ELR (cell line): Measurements from ENCODE around the gene CENPF.
"Not testable (repeated sequence)": the region's sequence is repeated elsewhere in the genome, so short reads cannot be mapped to it uniquely, and the experiment has no call there.

Experiments used
- DNase-seq: peaks from one replicate; pipeline ENCODE4 v3.0.0-alpha.2; 2015; ENCODE audit warnings: low read depth

The CENPF gene, protein sequence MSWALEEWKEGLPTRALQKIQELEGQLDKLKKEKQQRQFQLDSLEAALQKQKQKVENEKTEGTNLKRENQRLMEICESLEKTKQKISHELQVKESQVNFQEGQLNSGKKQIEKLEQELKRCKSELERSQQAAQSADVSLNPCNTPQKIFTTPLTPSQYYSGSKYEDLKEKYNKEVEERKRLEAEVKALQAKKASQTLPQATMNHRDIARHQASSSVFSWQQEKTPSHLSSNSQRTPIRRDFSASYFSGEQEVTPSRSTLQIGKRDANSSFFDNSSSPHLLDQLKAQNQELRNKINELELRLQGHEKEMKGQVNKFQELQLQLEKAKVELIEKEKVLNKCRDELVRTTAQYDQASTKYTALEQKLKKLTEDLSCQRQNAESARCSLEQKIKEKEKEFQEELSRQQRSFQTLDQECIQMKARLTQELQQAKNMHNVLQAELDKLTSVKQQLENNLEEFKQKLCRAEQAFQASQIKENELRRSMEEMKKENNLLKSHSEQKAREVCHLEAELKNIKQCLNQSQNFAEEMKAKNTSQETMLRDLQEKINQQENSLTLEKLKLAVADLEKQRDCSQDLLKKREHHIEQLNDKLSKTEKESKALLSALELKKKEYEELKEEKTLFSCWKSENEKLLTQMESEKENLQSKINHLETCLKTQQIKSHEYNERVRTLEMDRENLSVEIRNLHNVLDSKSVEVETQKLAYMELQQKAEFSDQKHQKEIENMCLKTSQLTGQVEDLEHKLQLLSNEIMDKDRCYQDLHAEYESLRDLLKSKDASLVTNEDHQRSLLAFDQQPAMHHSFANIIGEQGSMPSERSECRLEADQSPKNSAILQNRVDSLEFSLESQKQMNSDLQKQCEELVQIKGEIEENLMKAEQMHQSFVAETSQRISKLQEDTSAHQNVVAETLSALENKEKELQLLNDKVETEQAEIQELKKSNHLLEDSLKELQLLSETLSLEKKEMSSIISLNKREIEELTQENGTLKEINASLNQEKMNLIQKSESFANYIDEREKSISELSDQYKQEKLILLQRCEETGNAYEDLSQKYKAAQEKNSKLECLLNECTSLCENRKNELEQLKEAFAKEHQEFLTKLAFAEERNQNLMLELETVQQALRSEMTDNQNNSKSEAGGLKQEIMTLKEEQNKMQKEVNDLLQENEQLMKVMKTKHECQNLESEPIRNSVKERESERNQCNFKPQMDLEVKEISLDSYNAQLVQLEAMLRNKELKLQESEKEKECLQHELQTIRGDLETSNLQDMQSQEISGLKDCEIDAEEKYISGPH (N-terminal part only)

DNA sequence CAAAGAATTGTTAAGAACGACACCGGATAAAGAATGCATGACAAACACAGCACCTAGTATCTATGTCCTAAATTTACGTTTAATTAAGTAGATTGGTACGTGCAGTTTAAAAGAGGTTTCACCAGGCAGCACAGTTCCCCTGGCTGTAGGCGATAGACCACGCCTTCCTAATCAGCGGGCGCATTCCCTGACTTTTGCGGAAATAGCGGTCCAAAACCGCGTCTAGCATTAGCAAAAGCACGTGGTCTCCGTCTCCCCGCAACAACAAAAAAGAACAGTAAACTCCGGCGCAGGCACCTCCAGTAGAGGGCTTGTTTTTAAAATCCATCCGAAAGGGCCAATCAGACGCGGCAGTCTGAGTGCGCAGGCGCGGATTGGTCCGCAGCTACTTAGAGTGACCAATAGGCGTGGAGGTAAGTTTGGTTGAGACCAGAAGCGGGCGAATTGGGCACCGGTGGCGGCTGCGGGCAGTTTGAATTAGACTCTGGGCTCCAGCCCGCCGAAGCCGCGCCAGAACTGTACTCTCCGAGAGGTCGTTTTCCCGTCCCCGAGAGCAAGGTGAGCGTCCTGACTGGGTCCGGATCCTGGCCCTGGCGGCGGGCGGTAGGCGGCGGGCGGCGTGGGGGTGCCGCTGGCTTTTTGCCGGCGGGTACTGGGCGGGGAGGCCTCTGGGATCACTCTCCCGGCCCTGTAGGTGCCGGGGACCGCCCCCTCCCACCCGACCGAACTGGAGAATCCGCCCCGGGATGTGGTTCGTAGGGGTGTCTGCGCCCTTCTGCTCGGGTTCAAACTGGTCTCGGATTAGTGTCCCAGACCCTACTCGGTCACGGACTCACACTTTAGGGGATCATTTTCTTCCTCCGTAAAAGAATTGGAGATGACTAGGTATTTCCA is at the start of gene CENPF:
Gene CENPF, plus strand, starts transcription at position 432 of the 894 bp plus-strand sequence. CDS start 10,560 bp downstream, outside the sequence.
- peak; percentile 99 for DNase-seq

DNA sequence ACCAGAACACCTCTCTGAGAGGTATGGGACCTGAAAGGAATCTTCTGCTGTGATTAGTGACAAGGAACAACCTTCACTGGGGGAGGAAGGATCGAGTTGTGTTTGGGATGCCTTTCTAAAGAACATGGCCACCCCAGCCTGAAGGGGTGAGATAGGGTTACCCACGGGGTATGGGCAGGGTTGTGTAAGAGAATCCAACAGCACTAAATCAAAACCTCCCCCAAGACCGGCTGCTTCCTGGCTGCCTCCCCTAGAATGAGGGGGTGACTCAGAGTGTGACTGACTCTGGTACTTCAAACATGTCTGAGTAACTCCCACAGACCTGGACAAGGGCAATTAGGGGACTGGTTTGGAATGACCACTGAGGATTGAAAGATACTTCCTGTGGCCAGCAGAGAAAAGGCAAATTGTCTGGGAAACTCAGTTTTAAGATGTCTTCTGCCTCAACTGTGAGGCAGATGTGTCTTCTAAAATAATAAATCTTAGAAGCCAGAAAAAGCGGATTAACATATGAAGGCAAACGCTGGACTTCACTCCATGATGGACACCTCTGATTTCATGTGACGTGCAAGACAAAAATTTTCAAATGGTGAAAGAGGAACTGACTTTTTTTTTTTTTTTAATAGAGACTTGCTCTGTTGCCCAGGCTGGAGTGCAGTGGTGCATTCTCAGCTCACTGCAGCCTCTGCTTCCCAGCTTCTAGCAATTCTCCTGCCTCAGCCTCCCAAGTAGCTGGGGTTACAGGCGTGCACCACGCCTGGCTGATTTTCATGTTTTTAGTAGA is 44.9 kb upstream of the CENPF start:
- DNase-seq = peak; percentile 96

DNA sequence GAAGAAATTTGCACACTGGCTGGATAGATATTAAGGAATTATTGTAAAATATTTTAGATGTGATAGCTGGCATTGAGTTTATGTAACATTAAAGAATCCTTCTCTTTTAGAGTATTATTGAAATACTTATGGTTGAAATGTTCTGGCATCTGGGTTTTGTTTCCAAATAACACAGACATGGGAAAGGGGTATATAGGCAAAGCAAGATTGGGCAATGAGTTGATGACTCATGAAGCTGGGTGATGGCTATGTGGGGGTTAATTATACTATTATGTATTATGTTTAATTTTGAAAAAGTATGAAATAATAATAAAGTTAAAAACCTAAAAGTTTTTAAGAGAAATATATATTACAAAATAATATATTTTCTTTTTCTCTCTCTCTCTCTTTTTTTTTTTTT is 39.1 kb upstream of the CENPF start:
- DNase-seq = peak; percentile 51

DNA sequence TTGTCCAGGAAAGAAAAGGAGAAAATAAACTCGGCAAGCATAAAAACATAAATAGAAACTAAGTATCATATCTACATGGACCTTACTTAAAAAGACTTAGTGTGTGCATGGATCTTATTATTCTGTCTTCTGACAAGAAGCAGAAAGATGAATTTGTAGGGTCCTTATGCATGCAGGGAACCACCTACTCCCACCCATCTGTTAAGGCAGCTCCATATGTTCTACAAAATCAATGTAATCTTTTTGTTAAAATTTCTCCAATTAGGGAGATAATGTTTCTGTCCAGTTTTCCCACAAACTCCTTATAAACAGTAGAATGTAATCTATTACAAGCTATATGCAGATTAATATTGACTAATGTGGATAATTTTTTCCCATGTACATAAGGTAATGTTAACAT is 37.7 kb upstream of the CENPF start:
- no peak for DNase-seq

DNA sequence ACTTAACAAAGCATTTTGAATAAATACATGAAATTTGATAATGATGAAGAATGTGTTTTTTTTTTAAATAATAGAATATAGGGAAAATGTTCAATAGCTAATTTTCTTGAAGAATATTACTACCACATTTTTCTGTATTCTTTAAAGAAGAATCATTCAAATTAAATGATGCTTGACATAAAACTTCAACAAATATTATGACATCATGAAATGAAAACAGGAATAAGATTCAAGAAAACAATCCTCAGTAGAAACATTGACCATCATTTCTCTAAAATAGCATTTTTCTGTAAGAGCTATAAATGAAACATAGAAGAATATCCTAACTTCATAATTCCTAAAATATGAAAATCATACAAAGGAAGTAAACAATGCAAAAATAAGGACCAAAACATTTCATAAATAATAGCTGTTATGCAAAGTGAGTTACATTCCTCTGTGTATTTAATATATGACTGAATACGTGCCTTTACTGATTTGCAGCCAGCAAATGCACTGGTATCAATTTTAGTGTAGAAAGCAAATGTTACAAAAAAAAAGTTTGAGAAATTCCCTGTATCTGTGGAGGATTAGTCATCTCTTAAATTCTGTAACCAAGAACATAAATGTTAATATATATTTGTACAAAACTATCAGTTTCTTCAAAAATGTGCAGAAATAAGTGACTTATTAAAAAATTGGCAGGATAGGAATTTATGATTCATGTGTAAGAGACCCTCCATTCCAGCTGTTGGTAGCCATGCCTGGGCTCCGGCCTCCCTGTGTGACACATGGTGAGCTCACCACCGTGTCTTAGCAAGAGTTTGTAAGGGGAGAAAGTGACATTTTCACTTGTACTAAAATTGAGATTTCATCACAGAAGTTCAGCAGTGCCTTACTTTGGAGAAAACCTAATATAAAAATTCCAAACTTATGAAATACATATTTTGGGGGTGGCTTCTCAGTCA is 36.6 kb upstream of the CENPF start:
- peak; percentile 97 for DNase-seq

DNA sequence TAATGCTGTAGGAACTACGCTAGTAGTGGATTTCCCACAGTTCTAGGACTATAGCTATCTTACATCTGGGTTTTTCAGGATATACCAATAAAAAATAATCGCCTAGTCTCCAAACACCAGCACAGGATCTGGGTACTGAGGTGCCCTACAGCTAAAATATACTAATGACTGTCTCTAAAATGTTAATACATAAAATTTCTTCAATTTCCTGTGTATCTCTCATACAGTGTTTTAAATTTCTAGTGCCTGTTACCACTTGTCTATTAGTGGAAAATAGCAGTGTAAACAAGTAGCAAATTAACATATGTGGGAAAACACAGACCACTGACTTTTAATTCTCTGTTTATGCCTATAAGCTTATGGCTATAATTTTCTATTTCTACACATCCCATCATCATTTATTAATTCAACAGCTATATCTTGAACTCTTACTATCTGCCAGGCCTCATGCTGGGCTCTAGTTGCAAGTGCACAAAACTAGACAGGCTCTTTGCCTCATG is 35.5 kb upstream of the CENPF start:
- no peak for DNase-seq

DNA sequence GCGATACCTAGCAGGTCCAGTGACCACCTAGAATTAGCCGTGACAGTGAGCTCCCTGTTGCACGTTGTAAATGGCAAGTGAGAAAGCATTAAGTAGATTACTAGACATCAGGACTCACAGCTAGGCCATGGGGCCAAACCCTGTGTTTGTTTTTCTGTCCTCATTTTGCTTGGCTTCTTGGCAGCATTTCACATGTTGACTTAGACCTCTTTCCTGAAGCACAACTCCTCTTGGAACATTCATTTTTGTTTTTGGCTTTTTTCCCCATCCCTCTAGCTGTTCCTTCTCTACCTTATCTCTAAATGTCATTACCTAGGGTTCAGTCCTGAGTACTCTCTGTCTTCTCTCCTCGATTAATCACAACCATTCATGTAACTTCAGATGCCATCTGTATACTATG is 34.7 kb upstream of the CENPF start:
- DNase-seq = no peak

DNA sequence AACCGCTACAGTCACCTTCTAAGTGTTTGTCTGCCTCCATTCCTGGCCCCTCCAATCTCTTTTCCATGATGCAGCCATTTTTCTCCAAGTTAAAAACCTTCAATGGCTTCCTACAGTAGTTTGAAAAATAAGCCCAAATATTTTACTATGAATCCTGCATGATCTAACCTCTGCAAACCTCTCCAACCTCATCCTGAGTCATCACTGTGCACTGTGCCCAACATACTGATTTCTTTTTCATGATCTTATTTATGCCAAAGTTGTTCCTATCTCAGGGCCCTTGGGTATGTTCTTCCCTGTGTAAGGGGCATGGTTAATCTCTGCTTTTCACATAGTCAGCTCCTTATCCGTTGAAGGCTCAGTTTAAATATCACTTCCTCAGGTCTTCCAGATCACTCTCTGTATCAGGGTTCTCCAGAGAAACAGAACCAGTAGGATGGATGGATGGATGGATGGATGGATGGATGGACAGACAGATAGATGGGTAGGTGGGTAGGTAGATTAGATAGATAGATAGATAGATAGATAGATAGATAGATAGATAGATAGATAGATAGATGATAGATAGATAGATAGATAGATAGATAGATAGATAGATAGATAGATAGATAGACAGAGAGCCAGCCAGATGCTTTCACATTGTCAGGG is 33.5 kb upstream of the CENPF start:
- DNase-seq = peak; percentile 88

DNA sequence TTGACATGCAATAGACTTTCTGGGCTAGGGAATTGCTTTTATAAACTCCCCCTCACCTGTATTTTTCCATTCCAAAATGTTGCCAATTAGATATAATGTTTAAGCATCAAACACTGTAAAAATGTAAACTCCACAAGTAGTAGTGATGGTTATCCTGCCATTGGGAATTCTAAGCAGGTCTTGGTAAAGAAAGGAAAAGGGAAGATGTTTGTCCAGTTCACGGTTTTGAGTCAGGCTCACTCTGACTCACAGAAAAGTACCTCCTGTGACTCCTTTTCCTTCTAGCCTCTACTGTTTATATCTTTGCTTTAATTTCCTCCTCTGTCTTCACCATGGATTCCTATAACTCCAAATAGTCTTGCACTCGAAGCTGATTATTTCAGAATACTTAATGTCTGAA is 32.6 kb upstream of the CENPF start:
- DNase-seq = peak; percentile 88

DNA sequence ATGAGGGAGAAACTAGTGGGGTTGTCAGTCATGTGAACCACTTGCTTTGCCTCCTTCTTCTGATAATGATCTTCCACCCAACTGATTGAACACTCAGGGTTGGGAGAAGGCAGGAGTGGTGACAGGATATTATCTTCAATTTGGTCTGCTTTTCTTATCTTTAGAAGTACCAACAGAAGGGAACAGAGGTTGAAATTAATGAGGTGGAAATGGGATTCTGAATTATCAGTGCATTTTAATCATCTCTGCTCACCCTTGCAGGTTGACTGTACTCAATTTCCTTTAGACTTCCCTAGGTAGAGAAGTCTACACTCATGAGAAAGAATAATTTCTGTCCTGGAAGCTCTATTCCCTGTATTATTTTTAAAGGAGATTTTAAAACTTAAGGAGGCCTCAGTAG is 31.7 kb upstream of the CENPF start:
- no peak for DNase-seq

DNA sequence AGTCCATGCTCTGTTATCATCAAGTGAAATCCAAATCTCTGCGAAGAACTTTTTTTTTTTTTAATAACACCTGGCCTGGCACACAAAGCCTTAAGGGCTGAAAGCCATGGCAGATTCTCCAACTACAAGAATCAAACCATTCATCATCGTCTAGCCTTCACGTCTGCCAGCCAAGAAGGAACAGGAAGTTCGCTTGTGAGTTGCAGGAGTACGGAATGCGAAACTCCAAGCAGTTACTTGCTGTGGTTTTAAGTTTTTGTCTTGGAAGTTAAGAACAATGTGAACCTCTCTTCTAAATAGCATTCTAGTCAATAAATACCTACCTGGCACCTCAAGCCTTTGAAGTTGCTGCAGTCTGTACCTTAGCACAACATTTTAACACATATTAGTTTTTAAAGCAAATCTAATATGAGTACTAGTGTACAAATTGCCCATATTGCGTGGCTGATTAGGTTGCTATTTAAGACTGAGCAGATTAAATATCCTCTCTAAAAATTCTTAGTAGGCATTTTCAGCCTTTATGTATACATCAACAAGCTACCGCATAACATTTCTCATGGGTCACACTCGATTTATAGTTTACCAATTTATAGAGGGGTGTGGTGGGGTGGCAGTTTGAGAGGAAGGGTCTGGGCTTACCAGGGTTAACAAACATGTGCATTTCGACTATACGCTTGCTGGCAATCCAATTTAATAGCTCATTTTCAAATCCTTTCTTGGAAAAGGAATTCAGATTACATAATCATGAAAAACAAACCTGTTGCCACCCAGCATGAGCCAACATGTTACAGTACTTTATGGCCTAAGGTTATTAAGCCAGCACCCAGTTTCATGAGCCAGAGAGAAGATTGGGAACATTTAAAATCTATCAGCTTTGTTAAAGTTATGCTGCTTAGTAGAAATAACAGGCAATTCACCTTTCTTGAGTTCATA is 29.3 kb upstream of the CENPF start:
- DNase-seq = no peak

DNA sequence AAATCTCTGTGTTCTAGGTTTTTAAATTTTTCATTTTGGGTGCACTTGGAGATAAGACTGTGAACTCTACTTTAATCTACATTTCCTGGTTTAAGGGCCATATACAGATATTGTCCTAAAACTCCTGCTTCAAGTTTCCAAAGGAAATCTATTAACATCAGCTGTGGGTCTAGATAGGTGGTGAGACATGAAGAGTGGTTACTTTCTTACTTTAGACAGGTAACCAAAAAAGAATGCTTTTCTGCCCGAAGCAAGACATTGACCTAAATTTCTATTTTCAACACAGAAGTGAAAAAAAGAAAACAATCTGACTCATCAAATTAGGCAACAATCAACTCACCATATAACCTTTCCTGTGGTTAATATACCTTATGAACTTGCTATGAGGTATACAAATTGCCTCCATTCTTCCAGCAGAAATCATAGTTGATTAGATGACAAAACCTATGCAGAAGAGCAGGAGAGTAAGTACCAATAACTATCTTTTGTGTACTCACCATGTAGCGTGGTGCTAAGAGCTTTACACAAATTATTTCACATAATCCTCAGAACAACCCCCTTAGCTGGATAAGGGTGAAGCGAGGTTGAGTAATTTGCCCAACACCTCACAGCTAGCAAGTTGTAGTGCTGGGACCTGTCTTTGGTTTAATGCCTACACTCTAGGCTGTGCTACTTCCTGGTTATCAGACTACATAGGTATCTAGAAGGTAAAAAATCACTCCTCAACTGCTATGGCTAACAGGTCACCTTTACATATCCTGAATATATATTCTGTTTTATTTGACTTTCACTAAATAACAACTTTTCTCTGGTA is 28.2 kb upstream of the CENPF start:
- peak; percentile 69 for DNase-seq

DNA sequence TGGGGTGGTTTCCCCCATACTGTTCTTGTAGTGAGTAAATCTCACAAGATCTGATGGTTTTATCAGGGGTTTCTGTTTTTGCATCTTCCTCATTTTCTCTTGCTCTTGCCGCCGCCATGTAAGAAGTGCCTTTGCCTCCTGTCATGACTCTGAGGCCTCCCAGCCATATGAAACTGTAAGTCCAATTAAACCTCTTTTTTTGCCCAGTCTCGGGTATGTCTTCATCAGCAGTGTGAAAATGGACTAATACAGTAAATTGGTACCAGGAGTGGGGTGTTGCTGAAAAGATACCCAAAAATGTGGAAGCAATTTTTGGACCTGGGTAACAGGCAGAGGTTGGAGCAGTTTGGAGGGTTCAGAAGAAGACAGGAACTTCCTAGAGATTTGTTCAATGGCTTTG is 26.9 kb upstream of the CENPF start:
- DNase-seq = not testable (repeated sequence)

DNA sequence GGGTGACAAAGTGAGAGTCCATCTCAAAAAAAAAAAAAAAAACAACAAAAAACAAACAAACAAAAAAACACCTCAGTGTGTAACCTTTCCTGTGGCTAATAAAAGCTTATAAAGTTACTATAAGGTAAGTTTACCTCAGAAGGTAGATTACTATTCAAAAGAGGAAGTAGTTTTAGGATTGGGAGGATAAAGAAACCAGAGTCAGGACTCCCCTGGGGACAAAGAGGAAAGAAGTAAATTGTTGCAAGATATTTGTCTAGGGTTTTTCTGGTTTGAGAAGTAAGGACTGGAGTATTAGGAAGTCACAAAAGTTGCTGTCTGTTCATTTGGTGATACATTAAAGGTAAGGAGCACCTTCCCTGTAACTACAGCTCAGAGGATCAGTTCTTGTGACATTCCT is 23.8 kb upstream of the CENPF start:
- DNase-seq = no peak

DNA sequence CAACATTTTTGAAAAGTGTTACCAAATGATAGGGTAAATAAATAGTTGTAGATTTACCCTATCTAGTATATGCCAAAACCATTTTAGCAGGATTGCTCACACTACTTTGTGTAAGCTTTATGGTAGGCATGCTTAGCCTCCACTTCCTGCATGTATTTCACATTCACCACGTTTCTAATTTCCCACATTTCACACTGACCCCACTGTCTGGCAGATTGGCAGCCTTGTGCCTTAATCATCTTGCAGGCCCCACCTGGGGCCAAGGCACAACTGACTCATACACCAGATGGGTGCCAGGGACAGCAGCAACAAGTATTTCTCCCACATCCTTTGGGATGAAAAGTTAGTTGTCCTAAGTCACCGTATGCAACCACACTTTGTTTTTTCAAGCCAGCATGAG is 21.2 kb upstream of the CENPF start:
- DNase-seq = peak; percentile 94

DNA sequence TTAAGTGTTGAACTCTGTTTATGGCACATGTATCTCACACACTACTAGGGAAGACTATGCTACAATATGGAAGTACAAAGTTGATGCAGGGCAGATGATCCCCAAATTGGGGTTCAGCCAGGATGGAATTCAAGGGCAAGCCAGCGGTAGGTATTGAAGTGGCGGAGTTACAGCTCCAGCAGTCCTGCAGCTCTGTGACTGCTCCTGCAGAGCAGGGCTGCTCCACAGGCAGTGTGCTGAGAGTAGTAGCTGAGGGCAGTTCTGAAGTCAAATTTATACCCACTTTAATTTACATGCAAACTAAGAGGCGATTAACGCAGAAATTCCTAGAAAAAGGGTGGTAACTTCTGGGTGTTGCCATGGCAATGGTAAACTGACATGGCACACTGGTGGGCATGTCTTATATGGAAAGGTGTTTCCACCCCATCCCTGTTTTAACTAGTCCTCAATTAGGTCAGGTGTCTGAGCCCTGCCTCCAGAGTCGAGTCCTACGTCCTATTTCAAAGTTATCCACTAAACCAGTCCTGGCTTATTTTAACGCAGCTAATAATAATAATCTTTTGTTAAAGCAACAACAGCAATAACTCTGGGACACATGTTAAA is 20.6 kb upstream of the CENPF start:
- no peak for DNase-seq
